Panc1 (cell line): ENCODE data around the gene CYP1B1. TPM values are rescaled to one million over a fixed set of nuclear protein-coding genes. Genes with fewer than 3 reads are reported as not detected.

Source experiments
- ATAC-seq: fragments of 200-7000 bp; cut with Tn5 transposase; 2 replicates; pipeline ENCODE4 v1.9.1; 2020; ENCODE audit warnings: mild to moderate bottlenecking, moderate library complexity
- BruUV-seq: library from RNA; stranded (reverse); fragments of 400-500 nt; replicated peaks from 2 replicates; lab custom pipeline; 2021; lab: Mats Ljungman, UMichigan
- CTCF ChIA-PET: fragments of 300-600 bp; sonication (Branson Sonifier 250); formaldehyde crosslinking; loops from one replicate; lab custom pipeline; 2022; ENCODE audit warnings: antibody characterized with exemption; lab: Charles Lee
- POLR2A ChIA-PET: fragments of 300-600 bp; sonication (Branson Sonifier 250); formaldehyde crosslinking; loops from one replicate; lab custom pipeline; 2022; ENCODE audit warnings: antibody characterized with exemption; lab: Charles Lee
- DNase-seq: peaks from one replicate; pipeline ENCODE4 v3.0.0-alpha.2; 2010; ENCODE audit warnings: low read depth, low spot score
- H3K27ac ChIP-seq: 2 replicates; pipeline ENCODE4 v1.5.1; 2011; ENCODE audit warnings: mild to moderate bottlenecking, low read length, inconsistent platforms
- H3K27me3 ChIP-seq: fragments of 200-500 bp; sonication (Bioruptor generic); 2 replicates; pipeline ENCODE4 v1.6.0; 2014; ENCODE audit warnings: low read length, inconsistent platforms; ENCODE audit not compliant: control insufficient read depth, insufficient read depth
- H3K36me3 ChIP-seq: fragments of 200-500 bp; sonication (Bioruptor generic); 2 replicates; pipeline ENCODE4 v1.5.1; 2014; ENCODE audit warnings: inconsistent platforms, mild to moderate bottlenecking, low read length, moderate library complexity; ENCODE audit not compliant: control insufficient read depth, insufficient read depth
- H3K4me1 ChIP-seq: 2 replicates; pipeline ENCODE4 v1.5.1; 2011; ENCODE audit warnings: inconsistent platforms, mild to moderate bottlenecking, low read length, moderate library complexity; ENCODE audit not compliant: control insufficient read depth, insufficient read depth
- H3K4me3 ChIP-seq, 2 experiments: 2 replicates each; pipeline ENCODE4 v1.5.1; 2011 to 2012; ENCODE audit warnings: low read depth in 2 of 2, low read length in 2 of 2, mild to moderate bottlenecking in 2 of 2, inconsistent platforms in 1 of 2, moderate library complexity in 1 of 2
- H3K9me3 ChIP-seq: fragments of 200-500 bp; sonication (Bioruptor generic); 2 replicates; pipeline ENCODE4 v1.5.1; 2014; ENCODE audit warnings: low read depth, mild to moderate bottlenecking, inconsistent platforms, low read length, moderate library complexity; ENCODE audit not compliant: control insufficient read depth, insufficient read depth
- CTCF ChIP-seq: fragments of 450-650 bp; IDR thresholded peaks from 2 replicates; pipeline ENCODE4 v1.5.1; 2017; ENCODE audit warnings: mild to moderate bottlenecking
- POLR2AphosphoS5 ChIP-seq: IDR thresholded peaks from 2 replicates; pipeline ENCODE4 v1.6.1; 2012; ENCODE audit warnings: mild to moderate bottlenecking, low read depth, low read length, moderate library complexity
- REST ChIP-seq, 2 experiments: IDR thresholded peaks; 2 replicates each; pipeline ENCODE4 v1.6.1; 2011 to 2012; ENCODE audit warnings: low read depth in 2 of 2, control low read depth in 1 of 2, low read length in 1 of 2, mild to moderate bottlenecking in 1 of 2, moderate library complexity in 1 of 2; ENCODE audit not compliant: insufficient read depth in 1 of 2
- SIN3A ChIP-seq: IDR thresholded peaks from 2 replicates; pipeline ENCODE4 v1.6.1; 2012; ENCODE audit warnings: low read depth, mild to moderate bottlenecking, low read length, moderate library complexity, borderline replicate concordance; ENCODE audit not compliant: insufficient read depth
- TCF7L2 ChIP-seq: IDR thresholded peaks from 2 replicates; pipeline ENCODE4 v1.6.1; 2011; ENCODE audit warnings: mild to moderate bottlenecking, low read depth, low read length, inconsistent platforms
- in situ Hi-C: cut with HindIII; loops from 2 replicates; pipeline ENCODE4 v1.10.0; 2016; ENCODE audit warnings: low sequenced_read_pairs, low pct_unique_long_range_greater_than_20kb
- intact Hi-C: fragments of 100-400 bp; cut with micrococcal nuclease; formaldehyde crosslinking; loops from one replicate; pipeline ENCODE4 v1.10.0; 2022; ENCODE audit not compliant: unreplicated experiment
- total RNA-seq: library from RNA; stranded (reverse); gene quantifications from one replicate; pipeline ENCODE4 v1.2.1, GENCODE V29; 2021; ENCODE audit not compliant: unreplicated experiment

Gene CYP1B1
- total RNA-seq, 1 experiment from 2014 or later: 86.7 TPM

GRCh38 chr2:38057651-38058410 is 18.1 kb downstream of the CYP1B1 start:
- Histone ChIP-seq H3K27ac (no peak overlapping the region), H3K4me1 (no peaks in the 10 kb centered on the region), H3K27me3 (no peaks in the 10 kb centered on the region), H3K36me3 (no peaks in the 10 kb centered on the region), H3K4me3 (no peak overlapping the region), H3K9me3 (no peaks in the 10 kb centered on the region)
- peak; percentile 35; the same call in 1 of the 2 replicates for ATAC-seq
- in situ Hi-C loops (no loop called here), intact Hi-C loops (loop anchor here (10.0 kb wide), 1 partner anchor 433 kb away; no protein-coding TSS in a partner anchor)
- POLR2A ChIA-PET: no interaction called here
- TF ChIP-seq POLR2AphosphoS5 (no peak), TCF7L2 (no peak), REST (IDR thresholded peaks at IDR 0.05; ENCODE audit: insufficient read depth in 1 of 2, low read depth in 2 of 2, low read length in 1 of 2) (no peak), SIN3A (no peak), CTCF (no peak)
- no peak for DNase-seq
- no TSS peak for BruUV-seq
- CTCF ChIA-PET: no interaction called here

- in situ Hi-C loops (no loop called here), intact Hi-C loops (loop anchor here (10.0 kb wide), 1 partner anchor 431 kb away; no protein-coding TSS in a partner anchor)
- Histone ChIP-seq H3K36me3 (no peaks in the 10 kb centered on the region), H3K4me1 (no peaks in the 10 kb centered on the region), H3K4me3 (no peak overlapping the region), H3K27ac (no peak overlapping the region), H3K27me3 (no peaks in the 10 kb centered on the region), H3K9me3 (no peaks in the 10 kb centered on the region)
- ChIA-PET POLR2A (no interaction called here), CTCF (no interaction called here)
- ATAC-seq (no peak), DNase-seq (no peak)
- no peak for TF ChIP-seq REST (IDR thresholded peaks at IDR 0.05; ENCODE audit: insufficient read depth in 1 of 2, low read depth in 2 of 2, low read length in 1 of 2)
- TF ChIP-seq POLR2AphosphoS5: no peak
- TF ChIP-seq CTCF: no peak
- TF ChIP-seq SIN3A: no peak
- no peak for TF ChIP-seq TCF7L2
- BruUV-seq: no TSS peak
Measured at GRCh38 chr2:38056216-38056615, 19.7 kb downstream of the CYP1B1 start.
